SK-N-SH treated with all-trans-retinoic acid at 6 μM for 48 hours (cell line): ENCODE data around the gene AMDHD2.

ENCODE experiments used
- ISL1 ChIP-seq: fragments of 250-450 bp; sonication (Bioruptor Pico); IDR thresholded peaks from 2 replicates; pipeline ENCODE4 v2.1.2; 2022; ENCODE audit warnings: mild to moderate bottlenecking, moderate library complexity
- ZFP3 ChIP-seq: fragments of 250-450 bp; sonication (Bioruptor Pico); IDR thresholded peaks from 2 replicates; pipeline ENCODE4 v1.5.0; 2020; ENCODE audit warnings: mild to moderate bottlenecking, moderate library complexity
- TF ChIP-seq, protein P1 (sequence below): fragments of 250-450 bp; sonication (Bioruptor Pico); IDR thresholded peaks from 2 replicates; pipeline ENCODE4 v1.8.0; 2020; ENCODE audit warnings: mild to moderate bottlenecking, moderate library complexity, borderline replicate concordance

DNA sequence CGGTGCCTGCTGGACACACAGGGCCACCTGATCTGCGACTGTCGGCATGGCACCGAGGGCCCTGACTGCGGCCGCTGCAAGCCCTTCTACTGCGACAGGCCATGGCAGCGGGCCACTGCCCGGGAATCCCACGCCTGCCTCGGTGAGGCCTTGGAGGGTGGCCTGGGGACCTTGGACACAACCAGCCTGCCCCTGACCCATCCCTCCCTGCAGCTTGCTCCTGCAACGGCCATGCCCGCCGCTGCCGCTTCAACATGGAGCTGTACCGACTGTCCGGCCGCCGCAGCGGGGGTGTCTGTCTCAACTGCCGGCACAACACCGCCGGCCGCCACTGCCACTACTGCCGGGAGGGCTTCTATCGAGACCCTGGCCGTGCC lies 47.7 kb upstream of the AMDHD2 start:
- TF ChIP-seq ZFP3 (no peak), ISL1 (CRISPR knock-in tag) (no peak)
- TF ChIP-seq, protein P1, sequence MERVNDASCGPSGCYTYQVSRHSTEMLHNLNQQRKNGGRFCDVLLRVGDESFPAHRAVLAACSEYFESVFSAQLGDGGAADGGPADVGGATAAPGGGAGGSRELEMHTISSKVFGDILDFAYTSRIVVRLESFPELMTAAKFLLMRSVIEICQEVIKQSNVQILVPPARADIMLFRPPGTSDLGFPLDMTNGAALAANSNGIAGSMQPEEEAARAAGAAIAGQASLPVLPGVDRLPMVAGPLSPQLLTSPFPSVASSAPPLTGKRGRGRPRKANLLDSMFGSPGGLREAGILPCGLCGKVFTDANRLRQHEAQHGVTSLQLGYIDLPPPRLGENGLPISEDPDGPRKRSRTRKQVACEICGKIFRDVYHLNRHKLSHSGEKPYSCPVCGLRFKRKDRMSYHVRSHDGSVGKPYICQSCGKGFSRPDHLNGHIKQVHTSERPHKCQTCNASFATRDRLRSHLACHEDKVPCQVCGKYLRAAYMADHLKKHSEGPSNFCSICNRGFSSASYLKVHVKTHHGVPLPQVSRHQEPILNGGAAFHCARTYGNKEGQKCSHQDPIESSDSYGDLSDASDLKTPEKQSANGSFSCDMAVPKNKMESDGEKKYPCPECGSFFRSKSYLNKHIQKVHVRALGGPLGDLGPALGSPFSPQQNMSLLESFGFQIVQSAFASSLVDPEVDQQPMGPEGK (CRISPR knock-in tag): no peak
